ENCODE results near the gene GRM1. TPM values are rescaled to one million over a fixed set of nuclear protein-coding genes. Genes with fewer than 3 reads are reported as not detected.
A peak's percentile ranks its signal among the peaks of the same experiment; 100 is the strongest.

GRM1 gene
- total and polyA plus RNA-seq, 4 donors: 3.3 to 12.2 (median 7.7) TPM

DNA sequence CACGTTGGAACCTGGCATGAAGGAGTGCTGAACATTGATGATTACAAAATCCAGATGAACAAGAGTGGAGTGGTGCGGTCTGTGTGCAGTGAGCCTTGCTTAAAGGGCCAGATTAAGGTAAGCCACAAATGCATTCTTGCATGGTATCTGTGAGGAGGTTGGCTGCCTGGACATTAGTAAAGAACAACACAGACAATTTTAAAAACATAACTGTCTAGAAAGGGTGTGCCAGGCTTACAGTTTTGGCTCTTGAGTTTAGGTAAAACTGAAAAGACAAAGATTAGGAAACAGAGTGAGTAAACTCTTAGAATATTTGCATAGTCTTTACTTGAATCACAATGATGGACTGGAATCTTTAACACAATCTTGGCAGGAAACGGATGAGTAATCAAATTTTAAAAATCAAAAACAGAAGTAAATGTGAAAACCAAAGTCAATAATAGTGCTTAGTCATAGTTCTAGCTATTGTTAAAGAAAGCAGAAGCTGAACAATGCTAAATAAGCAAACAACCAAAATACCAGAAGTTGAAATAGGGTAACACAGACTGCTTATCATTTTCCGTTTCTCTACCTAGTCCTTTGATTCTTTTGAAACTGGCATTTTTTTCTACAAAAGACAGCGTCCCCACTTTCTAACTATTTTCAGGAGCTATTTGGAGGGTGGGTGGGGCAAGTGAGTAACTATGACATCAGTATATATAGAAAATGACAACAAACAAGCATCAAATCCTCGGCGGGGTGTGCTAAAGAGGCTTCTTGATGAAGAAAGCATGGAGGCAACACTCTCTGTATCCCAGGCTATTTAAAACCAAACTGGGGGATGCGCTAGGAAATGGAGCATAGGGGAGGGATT lies 328.9 kb downstream of the GRM1 start:
- no peak overlapping the region for H3K27ac ChIP-seq (ENCODE audit: low read depth, low read length)
- 90% methylated on average over 2 of the region's 8 CpGs for WGBS (ENCODE audit: insufficient coverage)
- no peak overlapping the region for H3K4me3 ChIP-seq (ENCODE audit: low read depth, low read length)
- no peaks in the 10 kb centered on the region for H3K36me3 ChIP-seq (ENCODE audit: control insufficient read depth, insufficient read depth, low read length)
- no peaks in the 10 kb centered on the region for H3K27me3 ChIP-seq (ENCODE audit: control insufficient read depth, insufficient read depth, low read length)
- H3K9me3 ChIP-seq (ENCODE audit: control insufficient read depth, insufficient read depth, low read length): no peaks in the 10 kb centered on the region
- H3K4me1 ChIP-seq (ENCODE audit: control insufficient read depth, insufficient read depth, low read length): no peaks in the 10 kb centered on the region
- no peak for DNase-seq (ENCODE audit: low read depth in 4 of 6, low spot score in 6 of 6)

DNA sequence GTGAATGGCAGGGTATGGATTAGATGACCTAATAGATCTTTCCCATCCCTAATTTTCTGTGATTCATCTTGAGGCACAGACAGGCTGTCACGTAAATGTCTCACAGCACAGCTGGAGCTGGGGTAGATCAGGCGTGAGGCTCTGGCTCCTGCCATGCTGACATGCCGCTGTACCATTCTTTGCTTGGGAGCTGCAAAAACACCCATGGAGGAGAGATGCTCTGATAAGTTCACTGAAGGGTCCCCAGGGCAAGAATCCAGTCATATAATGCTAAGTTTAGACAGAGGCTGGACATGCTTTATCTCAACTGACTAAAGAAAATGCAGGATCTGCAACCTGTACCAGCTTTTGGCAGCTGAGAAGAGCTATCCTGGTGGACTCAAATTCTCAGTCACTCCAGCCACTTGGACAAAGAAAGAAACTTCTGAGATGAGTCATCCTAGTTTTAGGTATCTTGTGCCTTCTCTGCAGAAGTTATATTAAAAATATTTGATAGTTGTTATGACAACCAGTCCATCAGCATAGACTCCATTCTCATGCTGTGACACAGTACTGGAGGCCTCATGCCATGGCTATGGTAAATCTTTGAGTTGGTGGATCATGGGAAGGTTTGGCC lies 329.7 kb downstream of the GRM1 start:
- no peaks in the 10 kb centered on the region for H3K36me3 ChIP-seq (ENCODE audit: control insufficient read depth, insufficient read depth, low read length)
- 77% methylated on average over 3 of the region's 3 CpGs for WGBS (ENCODE audit: insufficient coverage)
- no peaks in the 10 kb centered on the region for H3K27me3 ChIP-seq (ENCODE audit: control insufficient read depth, insufficient read depth, low read length)
- no peak for DNase-seq (ENCODE audit: low read depth in 4 of 6, low spot score in 6 of 6)
- no peak overlapping the region for H3K4me3 ChIP-seq (ENCODE audit: low read depth, low read length)
- H3K9me3 ChIP-seq (ENCODE audit: control insufficient read depth, insufficient read depth, low read length): no peaks in the 10 kb centered on the region
- H3K27ac ChIP-seq (ENCODE audit: low read depth, low read length): no peak overlapping the region
- no peaks in the 10 kb centered on the region for H3K4me1 ChIP-seq (ENCODE audit: control insufficient read depth, insufficient read depth, low read length)

DNA sequence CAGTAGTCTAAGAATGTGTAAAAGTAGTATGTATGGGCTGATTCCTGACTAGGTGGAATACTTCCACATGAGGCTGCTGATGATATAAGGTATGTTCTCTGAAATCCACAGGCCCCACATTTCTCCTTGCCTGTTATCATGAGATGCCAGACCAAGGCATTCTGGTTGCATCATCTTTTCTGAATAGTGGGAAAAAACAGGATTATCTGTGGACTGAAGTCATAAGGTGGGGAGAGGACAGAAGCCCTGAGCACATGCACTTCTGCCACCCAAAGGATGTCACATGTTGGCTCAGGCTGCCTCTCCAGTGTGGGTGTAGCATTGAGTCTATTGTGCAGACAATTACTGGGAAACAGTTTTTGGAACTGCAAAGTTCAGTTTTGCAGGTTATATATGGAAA lies 330.3 kb downstream of the GRM1 start:
- Histone ChIP-seq H3K4me1 (ENCODE audit: control insufficient read depth, insufficient read depth, low read length) (no peaks in the 10 kb centered on the region), H3K4me3 (ENCODE audit: low read depth, low read length) (no peak overlapping the region), H3K27ac (ENCODE audit: low read depth, low read length) (no peak overlapping the region), H3K9me3 (ENCODE audit: control insufficient read depth, insufficient read depth, low read length) (no peaks in the 10 kb centered on the region), H3K27me3 (ENCODE audit: control insufficient read depth, insufficient read depth, low read length) (no peaks in the 10 kb centered on the region), H3K36me3 (ENCODE audit: control insufficient read depth, insufficient read depth, low read length) (no peaks in the 10 kb centered on the region)
- no peak for DNase-seq (ENCODE audit: low read depth in 4 of 6, low spot score in 6 of 6)

DNA sequence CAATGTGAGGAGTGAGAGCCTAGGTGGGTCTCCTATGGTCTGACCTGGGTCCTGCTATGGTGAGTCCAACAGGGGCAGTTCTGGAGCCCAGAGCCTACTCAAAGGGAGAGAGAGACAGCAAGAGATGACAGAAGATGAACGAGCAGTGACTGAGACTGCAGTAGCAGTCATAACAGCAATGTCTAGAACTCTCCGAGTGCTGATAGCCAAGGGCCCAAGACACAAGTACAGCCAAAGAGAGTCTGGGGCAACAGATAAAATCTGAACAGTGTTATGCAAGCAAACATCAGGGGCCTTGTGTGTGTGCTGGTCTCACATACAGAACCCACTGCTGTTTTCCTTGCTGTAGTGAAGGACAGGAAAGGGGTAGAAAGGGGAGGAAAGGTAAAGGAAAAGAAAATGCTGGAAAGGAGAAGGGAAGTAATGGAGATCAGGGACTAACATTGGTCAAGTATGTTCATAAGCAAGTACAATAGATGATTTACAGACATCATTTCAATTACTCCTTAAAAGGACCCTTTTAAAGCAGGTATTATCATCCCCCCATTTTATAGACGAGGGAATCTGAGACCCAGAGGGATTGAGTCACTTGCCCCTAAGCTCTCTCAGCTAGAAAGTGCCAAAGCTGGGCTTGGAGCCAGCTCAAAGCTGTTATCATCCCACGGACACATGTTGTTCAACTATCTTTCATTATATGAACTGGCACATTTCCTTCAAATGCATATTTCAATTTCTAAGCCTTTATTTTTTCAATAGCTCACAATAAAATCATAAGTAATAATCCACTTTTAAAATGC lies 332.5 kb downstream of the GRM1 start:
- Histone ChIP-seq H3K4me3 (ENCODE audit: low read depth, low read length) (no peak overlapping the region), H3K4me1 (ENCODE audit: control insufficient read depth, insufficient read depth, low read length) (no peaks in the 10 kb centered on the region), H3K36me3 (ENCODE audit: control insufficient read depth, insufficient read depth, low read length) (no peaks in the 10 kb centered on the region), H3K9me3 (ENCODE audit: control insufficient read depth, insufficient read depth, low read length) (no peaks in the 10 kb centered on the region), H3K27me3 (ENCODE audit: control insufficient read depth, insufficient read depth, low read length) (no peaks in the 10 kb centered on the region), H3K27ac (ENCODE audit: low read depth, low read length) (no peak overlapping the region)
- 69% methylated on average over 4 of the region's 4 CpGs for WGBS (ENCODE audit: insufficient coverage)
- DNase-seq (ENCODE audit: low read depth in 4 of 6, low spot score in 6 of 6): peak in 2 of 6 donors; percentile 35 to 47

DNA sequence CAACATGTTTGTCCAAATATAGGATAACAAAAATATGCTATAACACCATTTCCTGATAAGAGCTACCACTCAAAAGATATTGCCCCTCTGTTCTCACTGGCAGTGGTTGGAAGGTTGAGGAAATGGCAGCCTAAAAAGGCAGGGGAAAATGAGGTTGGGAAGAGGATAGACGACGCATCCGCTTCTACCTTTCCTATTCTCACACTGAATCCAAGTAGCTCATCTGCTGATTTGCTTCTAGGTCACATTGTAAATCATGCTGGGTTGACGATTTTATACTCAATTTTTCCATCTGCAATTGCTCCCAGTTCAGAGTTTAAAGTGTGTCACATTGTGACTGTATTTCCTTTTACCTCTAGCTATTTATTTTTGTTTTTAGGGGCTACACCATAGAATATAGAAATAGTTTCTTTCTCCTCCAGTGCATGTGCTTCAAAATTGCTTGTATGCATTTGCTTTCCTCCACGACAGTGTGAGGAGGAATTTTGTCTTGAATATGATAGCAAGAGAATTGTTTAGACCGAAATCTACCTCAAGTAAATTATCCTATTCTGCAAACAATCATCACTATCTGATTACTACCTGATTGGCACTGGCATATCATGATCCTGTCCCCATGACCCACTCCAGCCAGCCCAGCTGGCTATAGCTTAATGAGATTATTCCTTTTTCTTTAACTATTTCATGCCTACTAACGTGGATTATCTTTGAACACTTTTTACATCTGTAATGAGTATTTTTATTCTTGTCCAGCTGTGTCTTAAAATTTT lies 335.2 kb downstream of the GRM1 start:
- DNase-seq (ENCODE audit: low read depth in 4 of 6, low spot score in 6 of 6): no peak
- Histone ChIP-seq H3K4me1 (ENCODE audit: control insufficient read depth, insufficient read depth, low read length) (no peaks in the 10 kb centered on the region), H3K36me3 (ENCODE audit: control insufficient read depth, insufficient read depth, low read length) (no peaks in the 10 kb centered on the region), H3K27me3 (ENCODE audit: control insufficient read depth, insufficient read depth, low read length) (no peaks in the 10 kb centered on the region), H3K4me3 (ENCODE audit: low read depth, low read length) (no peak overlapping the region), H3K27ac (ENCODE audit: low read depth, low read length) (no peak overlapping the region), H3K9me3 (ENCODE audit: control insufficient read depth, insufficient read depth, low read length) (peaks cover 2% of the 10 kb centered on the region)
- WGBS (ENCODE audit: insufficient coverage): no CpG with 5 or more reads among the region's 7 CpGs

DNA sequence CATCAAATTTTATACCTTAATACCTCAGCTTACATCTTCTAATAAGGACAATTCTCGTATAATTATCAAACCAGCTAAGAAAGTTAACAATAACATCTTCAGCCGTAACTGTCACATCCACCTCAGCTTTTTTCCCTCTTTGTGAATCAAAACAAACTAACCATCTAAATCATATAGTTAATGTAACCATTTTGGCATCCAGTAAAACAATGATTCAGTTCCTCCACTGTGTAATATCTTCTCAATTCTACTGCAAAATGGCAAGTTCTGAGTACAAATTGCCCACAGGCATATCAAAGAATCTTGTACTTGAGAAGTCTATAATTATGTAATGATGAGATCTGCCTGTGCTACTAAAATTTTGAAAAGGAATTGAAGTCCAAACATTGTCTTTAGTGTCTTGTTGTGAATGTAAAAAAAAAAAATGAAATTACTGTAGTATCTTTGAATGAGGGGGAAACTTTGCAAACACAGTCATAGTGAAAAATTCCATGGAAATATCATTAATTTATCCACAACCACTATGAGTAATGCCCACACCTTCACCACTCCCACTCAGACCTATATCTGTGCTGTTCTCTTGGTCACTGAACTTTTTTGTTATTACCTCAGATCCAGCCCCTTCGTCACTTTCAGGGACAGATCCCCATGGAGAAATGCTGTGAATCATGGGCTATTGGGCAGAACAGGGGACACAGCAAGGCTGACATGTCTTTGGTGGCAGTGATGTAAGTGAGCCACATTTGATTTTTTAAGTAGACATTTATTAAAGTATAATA lies 336.1 kb downstream of the GRM1 start:
- H3K9me3 ChIP-seq (ENCODE audit: control insufficient read depth, insufficient read depth, low read length): peaks cover 2% of the 10 kb centered on the region
- 95% methylated on average over 2 of the region's 3 CpGs for WGBS (ENCODE audit: insufficient coverage)

DNA sequence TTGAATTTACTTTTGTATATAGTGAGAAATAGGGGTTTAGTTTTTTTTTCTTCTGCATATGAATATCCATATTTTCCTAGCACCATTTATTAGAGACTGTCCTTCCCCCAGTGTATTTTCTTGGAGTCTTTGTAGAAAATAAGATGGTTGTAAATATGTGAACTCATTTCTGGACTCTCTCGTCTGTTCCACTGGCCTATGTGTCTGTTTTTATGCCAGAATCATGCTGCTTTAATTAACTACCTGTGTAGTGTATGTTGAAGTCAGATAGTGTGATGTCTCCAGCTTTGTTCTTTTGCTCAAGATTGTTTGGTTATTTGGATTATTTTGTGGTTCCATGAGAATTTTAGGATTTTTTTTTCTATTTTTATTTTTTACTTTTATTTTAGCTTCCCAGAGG lies 338.2 kb downstream of the GRM1 start:
- Histone ChIP-seq H3K4me3 (ENCODE audit: low read depth, low read length) (no peak overlapping the region), H3K9me3 (ENCODE audit: control insufficient read depth, insufficient read depth, low read length) (peaks cover 2% of the 10 kb centered on the region), H3K36me3 (ENCODE audit: control insufficient read depth, insufficient read depth, low read length) (no peaks in the 10 kb centered on the region), H3K4me1 (ENCODE audit: control insufficient read depth, insufficient read depth, low read length) (no peaks in the 10 kb centered on the region), H3K27ac (ENCODE audit: low read depth, low read length) (no peak overlapping the region), H3K27me3 (ENCODE audit: control insufficient read depth, insufficient read depth, low read length) (no peaks in the 10 kb centered on the region)
- 67% methylated on average over 1 of the region's 1 CpG for WGBS (ENCODE audit: insufficient coverage)
- no peak for DNase-seq (ENCODE audit: low read depth in 4 of 6, low spot score in 6 of 6)

More for the DNA sequence above, 336.1 kb downstream of the GRM1 start:
- no peak overlapping the region for H3K27ac ChIP-seq (ENCODE audit: low read depth, low read length)
- no peak for DNase-seq (ENCODE audit: low read depth in 4 of 6, low spot score in 6 of 6)
- H3K4me1 ChIP-seq (ENCODE audit: control insufficient read depth, insufficient read depth, low read length): no peaks in the 10 kb centered on the region
- H3K4me3 ChIP-seq (ENCODE audit: low read depth, low read length): no peak overlapping the region
- H3K36me3 ChIP-seq (ENCODE audit: control insufficient read depth, insufficient read depth, low read length): no peaks in the 10 kb centered on the region
- H3K27me3 ChIP-seq (ENCODE audit: control insufficient read depth, insufficient read depth, low read length): no peaks in the 10 kb centered on the region

DNA sequence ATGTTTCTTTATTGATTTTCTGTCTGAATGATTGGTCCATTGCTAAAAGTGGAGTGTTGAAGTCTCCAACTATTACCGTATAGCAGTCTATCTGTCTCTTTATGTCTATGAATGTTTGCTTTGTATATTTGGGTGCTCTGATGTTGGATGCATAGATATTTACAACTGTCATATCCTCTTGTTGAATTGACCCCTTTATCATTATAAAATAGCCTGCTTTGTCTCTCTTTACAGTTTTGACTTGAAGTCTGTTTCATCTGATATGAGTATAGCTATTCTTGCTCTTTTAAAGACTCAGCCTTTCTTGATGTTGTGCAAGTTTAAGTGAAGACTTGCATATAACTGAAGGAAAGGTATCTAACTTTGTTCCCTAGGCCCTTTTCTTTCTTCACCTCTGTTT lies 341.0 kb downstream of the GRM1 start:
- DNase-seq (ENCODE audit: low read depth in 4 of 6, low spot score in 6 of 6): no peak
- Histone ChIP-seq H3K4me1 (ENCODE audit: control insufficient read depth, insufficient read depth, low read length) (no peaks in the 10 kb centered on the region), H3K36me3 (ENCODE audit: control insufficient read depth, insufficient read depth, low read length) (no peaks in the 10 kb centered on the region), H3K27ac (ENCODE audit: low read depth, low read length) (no peak overlapping the region), H3K9me3 (ENCODE audit: control insufficient read depth, insufficient read depth, low read length) (peaks cover 2% of the 10 kb centered on the region), H3K4me3 (ENCODE audit: low read depth, low read length) (no peak overlapping the region), H3K27me3 (ENCODE audit: control insufficient read depth, insufficient read depth, low read length) (no peaks in the 10 kb centered on the region)
- no CpG with 5 or more reads among the region's 1 CpG for WGBS (ENCODE audit: insufficient coverage)

DNA sequence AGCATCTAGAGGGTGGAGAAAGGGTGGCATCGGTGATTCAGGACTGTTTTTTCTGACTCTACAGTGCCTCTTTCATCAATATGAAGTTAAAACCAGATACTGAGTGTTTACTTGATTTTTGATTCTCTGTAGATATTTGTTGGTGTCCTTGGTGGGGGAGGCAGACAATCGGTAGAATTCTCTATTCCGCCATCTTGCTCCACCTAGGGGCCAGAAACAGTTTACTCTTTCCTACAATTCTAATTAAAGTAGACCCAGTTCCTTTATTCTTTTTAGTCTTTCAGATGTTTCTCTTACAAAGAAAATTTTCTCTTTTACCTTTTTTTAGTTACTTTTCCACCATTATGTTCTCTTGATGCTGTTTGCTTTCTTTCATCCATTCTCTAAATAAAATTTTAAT lies 352.6 kb downstream of the GRM1 start:
- Histone ChIP-seq H3K27ac (ENCODE audit: low read depth, low read length) (no peak overlapping the region), H3K27me3 (ENCODE audit: control insufficient read depth, insufficient read depth, low read length) (peaks cover 3% of the 10 kb centered on the region), H3K36me3 (ENCODE audit: control insufficient read depth, insufficient read depth, low read length) (no peaks in the 10 kb centered on the region), H3K9me3 (ENCODE audit: control insufficient read depth, insufficient read depth, low read length) (no peaks in the 10 kb centered on the region), H3K4me1 (ENCODE audit: control insufficient read depth, insufficient read depth, low read length) (no peaks in the 10 kb centered on the region), H3K4me3 (ENCODE audit: low read depth, low read length) (no peak overlapping the region)
- DNase-seq (ENCODE audit: low read depth in 4 of 6, low spot score in 6 of 6): no peak
- no CpG with 5 or more reads among the region's 3 CpGs for WGBS (ENCODE audit: insufficient coverage)

Measured in spinal cord (tissue), 10 donors.